B cell (primary cell): ENCODE measurements around the gene BLOC1S5. TPM values are rescaled to one million over a fixed set of nuclear protein-coding genes. Genes with fewer than 3 reads are reported as not detected.
"Not testable (repeated sequence)": the region's sequence is repeated elsewhere in the genome, so short reads cannot be mapped to it uniquely, and the experiment has no call there.

Experiments
- ATAC-seq: fragments of 200-7000 bp; cut with Tn5 transposase; one replicate; pipeline ENCODE4 v1.10.0; 2021; ENCODE audit warnings: low read depth, mild to moderate bottlenecking, moderate number of reproducible peaks, moderate library complexity
- CTCF ChIA-PET: fragments of 350-600 bp; sonication (Branson Sonifier 250); formaldehyde crosslinking; loops from one replicate; lab custom pipeline; 2021; ENCODE audit warnings: antibody characterized with exemption, inconsistent platforms; lab: Charles Lee
- POLR2A ChIA-PET: fragments of 350-600 bp; sonication (Branson Sonifier 250); formaldehyde crosslinking; loops from one replicate; lab custom pipeline; 2021; ENCODE audit warnings: antibody characterized with exemption; lab: Charles Lee
- DNase-seq: peaks from one replicate; pipeline ENCODE4 v3.0.0; 2013
- H2AFZ ChIP-seq: 2 replicates; pipeline ENCODE4 v1.6.1; 2012; ENCODE audit warnings: mild to moderate bottlenecking, low read depth, low read length; ENCODE audit not compliant: insufficient read depth, poor library complexity, severe bottlenecking
- H3K27ac ChIP-seq, 2 donors: 1 replicate in 1 of 2; 2 replicates in 1 of 2; pipeline ENCODE4 v1.5.1; 2012 to 2013; ENCODE audit warnings: low read length in 2 of 2, mild to moderate bottlenecking in 2 of 2, moderate library complexity in 1 of 2
- H3K27me3 ChIP-seq, 4 experiments: fragments of 200-600 bp in 1 of 4; sonication (generic) in 1 of 4; replicated peaks in 1 of 4; 1 replicate in 2 of 4; 2 replicates in 2 of 4; pipeline versions ENCODE4 v1.6.1 to v1.7.0; 2013 to 2016; ENCODE audit warnings: low read length in 3 of 4, mild to moderate bottlenecking in 2 of 4, mixed read lengths in 1 of 4, moderate library complexity in 1 of 4; ENCODE audit not compliant: insufficient read depth in 4 of 4, control insufficient read depth in 3 of 4; ENCODE audit errors: control extremely low read depth in 1 of 4
- H3K36me3 ChIP-seq, 2 experiments: replicated peaks in 1 of 2; 1 replicate in 1 of 2; 2 replicates in 1 of 2; pipeline versions ENCODE4 v1.6.1 to v1.7.1; 2013; ENCODE audit warnings: low read length in 1 of 2; ENCODE audit not compliant: insufficient read depth in 2 of 2, control insufficient read depth in 1 of 2; ENCODE audit errors: control extremely low read depth in 1 of 2, extremely low read depth in 1 of 2
- H3K4me1 ChIP-seq, 2 donors: fragments of 200-600 bp in 1 of 2; sonication (generic) in 1 of 2; 1 replicate in 1 of 2; 2 replicates in 1 of 2; pipeline versions ENCODE4 v1.5.1 to v1.6.1; 2013 to 2017; ENCODE audit warnings: low read length in 2 of 2; ENCODE audit not compliant: control insufficient read depth in 2 of 2, insufficient read depth in 2 of 2
- H3K4me2 ChIP-seq: replicated peaks from 2 replicates; pipeline ENCODE3; 2012; ENCODE audit warnings: mild to moderate bottlenecking, low read depth, low read length; ENCODE audit not compliant: poor library complexity, severe bottlenecking
- H3K4me3 ChIP-seq, 5 experiments: fragments of 200-600 bp in 1 of 5; sonication (generic) in 1 of 5; 1 replicate in 3 of 5; 2 replicates in 2 of 5; pipeline versions ENCODE4 v1.5.1 to v1.7.0; 2011 to 2016; ENCODE audit warnings: low read length in 4 of 5, mild to moderate bottlenecking in 4 of 5, low read depth in 2 of 5, control low read depth in 1 of 5, moderate library complexity in 1 of 5; ENCODE audit not compliant: insufficient read depth in 1 of 5; ENCODE audit errors: control extremely low read depth in 1 of 5, extremely low read depth in 1 of 5
- H3K79me2 ChIP-seq: fragments of 200-600 bp; sonication (generic); one replicate; pipeline ENCODE4 v1.6.0; 2016; ENCODE audit warnings: low read length; ENCODE audit not compliant: control insufficient read depth, insufficient read depth
- H3K9ac ChIP-seq: fragments of 200-600 bp; sonication (generic); 2 replicates; pipeline ENCODE4 v1.6.1; 2017; ENCODE audit warnings: mild to moderate bottlenecking, low read length, moderate library complexity
- H3K9me3 ChIP-seq, 3 donors: one replicate each; pipeline versions ENCODE4 v1.6.1 to v1.7.1; 2013; ENCODE audit warnings: low read length in 2 of 3; ENCODE audit not compliant: control insufficient read depth in 2 of 3, insufficient read depth in 1 of 3; ENCODE audit errors: control extremely low read depth in 1 of 3
- H4K20me1 ChIP-seq: 2 replicates; pipeline ENCODE4 v1.6.0; 2012; ENCODE audit warnings: mild to moderate bottlenecking, low read length; ENCODE audit not compliant: insufficient read depth, control insufficient read depth, poor library complexity, severe bottlenecking
- H3K27ac Mint-ChIP-seq: one replicate; pipeline ENCODE4 v1.8.0; 2021; ENCODE audit warnings: mixed read lengths
- H3K27me3 Mint-ChIP-seq: one replicate; pipeline ENCODE4 v1.8.0; 2021; ENCODE audit warnings: mixed read lengths
- H3K4me1 Mint-ChIP-seq: one replicate; pipeline ENCODE4 v1.8.0; 2021; ENCODE audit warnings: mixed read lengths
- H3K4me3 Mint-ChIP-seq: one replicate; pipeline ENCODE4 v1.8.0; 2021; ENCODE audit warnings: mixed read lengths
- H3K9me3 Mint-ChIP-seq: one replicate; pipeline ENCODE4 v1.8.0; 2022; ENCODE audit warnings: mixed read lengths; ENCODE audit not compliant: insufficient read depth
- CTCF ChIP-seq: fragments of 200-600 bp; IDR thresholded peaks from one replicate; pipeline ENCODE4 v1.8.0; 2022; ENCODE audit warnings: antibody characterized with exemption, mild to moderate bottlenecking
- EZH2 ChIP-seq: IDR thresholded peaks from 2 replicates; pipeline ENCODE4 v1.6.1; 2012; ENCODE audit warnings: borderline replicate concordance, low read depth, mild to moderate bottlenecking, moderate library complexity, low read length; ENCODE audit not compliant: insufficient read depth, poor library complexity, severe bottlenecking
- WGBS: methylation state at CpG from one replicate; pipeline ENCODE4 v1.1.5; 2013; ENCODE audit warnings: missing lambda C conversion rate; ENCODE audit not compliant: insufficient coverage; 5-methylcytosine and 5-hydroxymethylcytosine counted together
- intact Hi-C: fragments of 100-400 bp; cut with micrococcal nuclease; formaldehyde crosslinking; loops from one replicate; pipeline ENCODE4 v1.10.0; 2022
- polyA plus RNA-seq: library from polyadenylated mRNA; depleted of rRNA; stranded (reverse); fragments of >200 nt; gene quantifications from 2 replicates; pipeline ENCODE4 v1.2.3, GENCODE V29; 2012
- total RNA-seq, 2 donors: library from RNA; stranded (reverse); fragments of 120-200 nt in 1 of 2; gene quantifications; 1 replicate in 1 of 2; 2 replicates in 1 of 2; pipeline versions ENCODE4 v1.2.3 to v1.2.4, GENCODE V29; 2013 to 2022

BLOC1S5 gene
- total and polyA plus RNA-seq, 2 donors (not counting 1 experiment from before 2014, with no cell fraction given): 5.2 to 18.8 TPM

DNA sequence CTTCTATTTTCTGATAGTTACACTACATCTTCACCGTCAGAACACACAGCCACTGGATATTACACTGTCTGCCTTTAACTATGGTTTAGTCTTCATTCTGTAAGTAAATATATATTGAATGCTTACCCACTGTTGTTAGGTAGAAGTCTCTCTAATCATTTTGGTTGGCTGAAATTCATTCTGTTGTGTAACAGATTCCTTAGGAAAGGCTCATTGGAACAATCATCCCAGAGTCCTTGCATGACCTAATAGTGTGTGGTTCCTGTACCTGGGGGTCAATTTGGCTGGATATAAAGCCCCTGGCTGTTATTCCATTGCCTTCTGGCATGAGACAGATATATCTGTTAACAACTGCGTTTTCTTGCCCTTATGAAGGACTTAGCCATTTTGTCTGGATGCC is 9.9 kb downstream of the BLOC1S5 start:
- ATAC-seq (no peak), DNase-seq (no peak)
- Histone ChIP-seq H4K20me1 (peaks cover 10% of the 10 kb centered on the region), H3K27me3 (no peaks in the 10 kb centered on the region), H3K79me2 (peaks cover 20% of the 10 kb centered on the region), H3K27ac (no peak overlapping the region), H3K4me1 (no peaks in the 10 kb centered on the region), H2AFZ (no peak overlapping the region), H3K4me3 (no peak overlapping the region), H3K9ac (no peak overlapping the region), H3K36me3 (peaks cover 4 to 30% of the 10 kb centered on the region in 2 experiments), H3K9me3 (no peaks in the 10 kb centered on the region), H3K4me2 (no peak overlapping the region)
- Mint-ChIP-seq H3K27me3 (no peaks in the 10 kb centered on the region), H3K4me1 (peaks cover 2% of the 10 kb centered on the region), H3K27ac (no peak overlapping the region), H3K4me3 (no peak overlapping the region), H3K9me3 (no peaks in the 10 kb centered on the region)
- ChIA-PET CTCF (no interaction called here), POLR2A (no interaction called here)
- no CpG with 5 or more reads among the region's 2 CpGs for WGBS
- intact Hi-C loops: no loop called here
- TF ChIP-seq CTCF: no peak
- TF ChIP-seq EZH2: no peak

GRCh38 chr6:8047541-8048292 is 16.5 kb downstream of the BLOC1S5 start:
- Histone ChIP-seq H3K79me2 (peaks cover 9% of the 10 kb centered on the region), H3K4me3 (no peak overlapping the region), H2AFZ (no peak overlapping the region), H3K27ac (no peak overlapping the region), H3K36me3 (peaks cover 4 to 24% of the 10 kb centered on the region in 2 experiments), H4K20me1 (peaks cover 9% of the 10 kb centered on the region), H3K4me1 (no peaks in the 10 kb centered on the region), H3K9ac (no peak overlapping the region), H3K27me3 (no peaks in the 10 kb centered on the region), H3K4me2 (no peak overlapping the region), H3K9me3 (peaks cover 0 to 11% (median 4%) of the 10 kb centered on the region in 3 donors)
- Mint-ChIP-seq H3K27ac (no peak overlapping the region), H3K4me3 (no peak overlapping the region), H3K4me1 (peaks cover 3% of the 10 kb centered on the region), H3K9me3 (peaks cover 9% of the 10 kb centered on the region), H3K27me3 (no peaks in the 10 kb centered on the region)
- DNase-seq (no peak), ATAC-seq (no peak)
- intact Hi-C loops: no loop called here
- no CpG with 5 or more reads among the region's 3 CpGs for WGBS
- ChIA-PET POLR2A (interaction anchor here (0.7 kb wide), 1 partner anchor 768 kb away, joined by 5 read pairs; no protein-coding TSS in a partner anchor), CTCF (interaction anchor here (0.6 kb wide), 1 partner anchor 28 kb away, joined by 3 read pairs; no protein-coding TSS in a partner anchor)
- TF ChIP-seq CTCF (no peak), EZH2 (no peak)

DNA sequence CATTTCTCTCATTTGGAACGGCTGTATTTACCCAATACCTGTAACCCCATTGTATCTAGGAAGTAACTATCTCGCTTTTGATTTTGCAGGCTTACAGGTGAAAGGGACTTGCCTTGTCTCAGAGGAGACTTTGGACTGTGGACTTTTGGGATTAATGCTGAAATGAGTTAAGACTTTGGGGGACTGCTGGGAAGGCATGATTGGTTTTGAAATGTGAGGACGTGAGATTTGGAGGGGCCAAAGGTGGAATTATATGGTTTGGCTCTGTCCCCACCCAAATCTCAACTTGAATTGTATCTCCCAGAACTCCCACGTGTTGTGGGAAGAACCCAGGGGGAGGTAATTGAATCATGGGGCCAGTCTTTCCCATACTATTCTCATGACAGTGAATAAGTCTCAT is 18.4 kb downstream of the BLOC1S5 start:
- peaks cover 6 to 22% of the 10 kb centered on the region in 2 experiments for H3K36me3 ChIP-seq
- DNase-seq, H4K20me1 ChIP-seq, H3K4me1 ChIP-seq, H3K9me3 Mint-ChIP-seq, H3K4me2 ChIP-seq, H3K27ac ChIP-seq, POLR2A ChIA-PET, H2AFZ ChIP-seq, ATAC-seq, H3K79me2 ChIP-seq, H3K4me1 Mint-ChIP-seq, H3K27ac Mint-ChIP-seq, H3K9ac ChIP-seq, H3K27me3 ChIP-seq, intact Hi-C loops, H3K4me3 ChIP-seq, H3K4me3 Mint-ChIP-seq, H3K27me3 Mint-ChIP-seq, CTCF ChIA-PET: not testable (repeated sequence)
- WGBS: no CpG with 5 or more reads among the region's 4 CpGs
- peaks cover 0 to 11% (median 4%) of the 10 kb centered on the region in 3 donors for H3K9me3 ChIP-seq
